B cell (primary cell): ENCODE results near the gene ELF3. TPM values are rescaled to one million over a fixed set of nuclear protein-coding genes. Genes with fewer than 3 reads are reported as not detected.

ENCODE experiments used
- ATAC-seq: fragments of 200-7000 bp; cut with Tn5 transposase; one replicate; pipeline ENCODE4 v1.10.0; 2021; ENCODE audit warnings: low read depth, mild to moderate bottlenecking, moderate number of reproducible peaks, moderate library complexity
- CTCF ChIA-PET: fragments of 350-600 bp; sonication (Branson Sonifier 250); formaldehyde crosslinking; loops from one replicate; lab custom pipeline; 2021; ENCODE audit warnings: antibody characterized with exemption, inconsistent platforms; lab: Charles Lee
- POLR2A ChIA-PET: fragments of 350-600 bp; sonication (Branson Sonifier 250); formaldehyde crosslinking; loops from one replicate; lab custom pipeline; 2021; ENCODE audit warnings: antibody characterized with exemption; lab: Charles Lee
- DNase-seq: peaks from one replicate; pipeline ENCODE4 v3.0.0; 2013
- H2AFZ ChIP-seq: 2 replicates; pipeline ENCODE4 v1.6.1; 2012; ENCODE audit warnings: mild to moderate bottlenecking, low read depth, low read length; ENCODE audit not compliant: insufficient read depth, poor library complexity, severe bottlenecking
- H3K27ac ChIP-seq, 2 donors: 1 replicate in 1 of 2; 2 replicates in 1 of 2; pipeline ENCODE4 v1.5.1; 2012 to 2013; ENCODE audit warnings: low read length in 2 of 2, mild to moderate bottlenecking in 2 of 2, moderate library complexity in 1 of 2
- H3K27me3 ChIP-seq, 4 experiments: fragments of 200-600 bp in 1 of 4; sonication (generic) in 1 of 4; replicated peaks in 1 of 4; 1 replicate in 2 of 4; 2 replicates in 2 of 4; pipeline versions ENCODE4 v1.6.1 to v1.7.0; 2013 to 2016; ENCODE audit warnings: low read length in 3 of 4, mild to moderate bottlenecking in 2 of 4, mixed read lengths in 1 of 4, moderate library complexity in 1 of 4; ENCODE audit not compliant: insufficient read depth in 4 of 4, control insufficient read depth in 3 of 4; ENCODE audit errors: control extremely low read depth in 1 of 4
- H3K36me3 ChIP-seq, 2 experiments: replicated peaks in 1 of 2; 1 replicate in 1 of 2; 2 replicates in 1 of 2; pipeline versions ENCODE4 v1.6.1 to v1.7.1; 2013; ENCODE audit warnings: low read length in 1 of 2; ENCODE audit not compliant: insufficient read depth in 2 of 2, control insufficient read depth in 1 of 2; ENCODE audit errors: control extremely low read depth in 1 of 2, extremely low read depth in 1 of 2
- H3K4me1 ChIP-seq, 2 donors: fragments of 200-600 bp in 1 of 2; sonication (generic) in 1 of 2; 1 replicate in 1 of 2; 2 replicates in 1 of 2; pipeline versions ENCODE4 v1.5.1 to v1.6.1; 2013 to 2017; ENCODE audit warnings: low read length in 2 of 2; ENCODE audit not compliant: control insufficient read depth in 2 of 2, insufficient read depth in 2 of 2
- H3K4me2 ChIP-seq: replicated peaks from 2 replicates; pipeline ENCODE3; 2012; ENCODE audit warnings: mild to moderate bottlenecking, low read depth, low read length; ENCODE audit not compliant: poor library complexity, severe bottlenecking
- H3K4me3 ChIP-seq, 5 experiments: fragments of 200-600 bp in 1 of 5; sonication (generic) in 1 of 5; 1 replicate in 3 of 5; 2 replicates in 2 of 5; pipeline versions ENCODE4 v1.5.1 to v1.7.0; 2011 to 2016; ENCODE audit warnings: low read length in 4 of 5, mild to moderate bottlenecking in 4 of 5, low read depth in 2 of 5, control low read depth in 1 of 5, moderate library complexity in 1 of 5; ENCODE audit not compliant: insufficient read depth in 1 of 5; ENCODE audit errors: control extremely low read depth in 1 of 5, extremely low read depth in 1 of 5
- H3K79me2 ChIP-seq: fragments of 200-600 bp; sonication (generic); one replicate; pipeline ENCODE4 v1.6.0; 2016; ENCODE audit warnings: low read length; ENCODE audit not compliant: control insufficient read depth, insufficient read depth
- H3K9ac ChIP-seq: fragments of 200-600 bp; sonication (generic); 2 replicates; pipeline ENCODE4 v1.6.1; 2017; ENCODE audit warnings: mild to moderate bottlenecking, low read length, moderate library complexity
- H3K9me3 ChIP-seq, 3 donors: one replicate each; pipeline versions ENCODE4 v1.6.1 to v1.7.1; 2013; ENCODE audit warnings: low read length in 2 of 3; ENCODE audit not compliant: control insufficient read depth in 2 of 3, insufficient read depth in 1 of 3; ENCODE audit errors: control extremely low read depth in 1 of 3
- H4K20me1 ChIP-seq: 2 replicates; pipeline ENCODE4 v1.6.0; 2012; ENCODE audit warnings: mild to moderate bottlenecking, low read length; ENCODE audit not compliant: insufficient read depth, control insufficient read depth, poor library complexity, severe bottlenecking
- H3K27ac Mint-ChIP-seq: one replicate; pipeline ENCODE4 v1.8.0; 2021; ENCODE audit warnings: mixed read lengths
- H3K27me3 Mint-ChIP-seq: one replicate; pipeline ENCODE4 v1.8.0; 2021; ENCODE audit warnings: mixed read lengths
- H3K4me1 Mint-ChIP-seq: one replicate; pipeline ENCODE4 v1.8.0; 2021; ENCODE audit warnings: mixed read lengths
- H3K4me3 Mint-ChIP-seq: one replicate; pipeline ENCODE4 v1.8.0; 2021; ENCODE audit warnings: mixed read lengths
- H3K9me3 Mint-ChIP-seq: one replicate; pipeline ENCODE4 v1.8.0; 2022; ENCODE audit warnings: mixed read lengths; ENCODE audit not compliant: insufficient read depth
- CTCF ChIP-seq: fragments of 200-600 bp; IDR thresholded peaks from one replicate; pipeline ENCODE4 v1.8.0; 2022; ENCODE audit warnings: antibody characterized with exemption, mild to moderate bottlenecking
- EZH2 ChIP-seq: IDR thresholded peaks from 2 replicates; pipeline ENCODE4 v1.6.1; 2012; ENCODE audit warnings: borderline replicate concordance, low read depth, mild to moderate bottlenecking, moderate library complexity, low read length; ENCODE audit not compliant: insufficient read depth, poor library complexity, severe bottlenecking
- WGBS: methylation state at CpG from one replicate; pipeline ENCODE4 v1.1.5; 2013; ENCODE audit warnings: missing lambda C conversion rate; ENCODE audit not compliant: insufficient coverage; 5-methylcytosine and 5-hydroxymethylcytosine counted together
- intact Hi-C: fragments of 100-400 bp; cut with micrococcal nuclease; formaldehyde crosslinking; loops from one replicate; pipeline ENCODE4 v1.10.0; 2022
- polyA plus RNA-seq: library from polyadenylated mRNA; depleted of rRNA; stranded (reverse); fragments of >200 nt; gene quantifications from 2 replicates; pipeline ENCODE4 v1.2.3, GENCODE V29; 2012
- total RNA-seq, 2 donors: library from RNA; stranded (reverse); fragments of 120-200 nt in 1 of 2; gene quantifications; 1 replicate in 1 of 2; 2 replicates in 1 of 2; pipeline versions ENCODE4 v1.2.3 to v1.2.4, GENCODE V29; 2013 to 2022

The ELF3 gene
- total and polyA plus RNA-seq, 2 donors (not counting 1 experiment from before 2014, with no cell fraction given) = 1.6 to 4.0 TPM

GRCh38 chr1:202016811-202017748 is 6.7 kb downstream of the ELF3 start:
- POLR2A ChIA-PET = no interaction called here
- H3K9ac ChIP-seq = no peak overlapping the region

More at GRCh38 chr1:202016811-202017748, 6.7 kb downstream of the ELF3 start:
- peaks cover 14% of the 10 kb centered on the region for H3K27me3 Mint-ChIP-seq
- Histone ChIP-seq H3K79me2 (no peaks in the 10 kb centered on the region), H3K4me1 (no peaks in the 10 kb centered on the region), H3K4me3 (no peak overlapping the region), H4K20me1 (no peaks in the 10 kb centered on the region), H3K27ac (no peak overlapping the region), H3K36me3 (no peaks in the 10 kb centered on the region), H3K27me3 (no peaks in the 10 kb centered on the region), H2AFZ (no peak overlapping the region), H3K4me2 (no peak overlapping the region), H3K9me3 (no peaks in the 10 kb centered on the region)
- no peak overlapping the region for H3K4me3 Mint-ChIP-seq
- DNase-seq (no peak), ATAC-seq (no peak)
- WGBS = 94% methylated on average over 14 of the region's 21 CpGs
- no peaks in the 10 kb centered on the region for H3K4me1 Mint-ChIP-seq
- no peak for TF ChIP-seq CTCF
- no peak for TF ChIP-seq EZH2
- H3K9me3 Mint-ChIP-seq = no peaks in the 10 kb centered on the region
- CTCF ChIA-PET = interaction anchor here (2.1 kb wide), 1 partner anchor 16 kb away, joined by 4 read pairs; no protein-coding TSS in a partner anchor
- H3K27ac Mint-ChIP-seq = no peak overlapping the region
- intact Hi-C loops = no loop called here
